ENCODE measurements around the gene SLC5A5. TPM values are rescaled to one million over a fixed set of nuclear protein-coding genes. Genes with fewer than 3 reads are reported as not detected.

SLC5A5 gene
- total RNA-seq, 4 donors from 2014 or later, result 0.16 TPM; not detected in 3

- H3K27me3 ChIP-seq, result peaks cover 70% of the 10 kb centered on the region
- no peak for ATAC-seq
- 47 to 51% methylated on average over 2 to 3 of the region's 10 CpGs for WGBS, 2 donors (ENCODE audit: low coverage in 1 of 2)
These were observed 490 bp upstream of the SLC5A5 start for GRCh38 chr19:17871032-17871877.

GRCh38 chr19:17872251-17873001 lies 681 bp downstream of the SLC5A5 start:
- H3K4me3 ChIP-seq, result peak overlapping the region in 1 of 2 donors; percentile 6
- no peaks in the 10 kb centered on the region for H3K36me3 ChIP-seq
- no peaks in the 10 kb centered on the region for H3K9me3 ChIP-seq
- no peak for TF ChIP-seq POLR2AphosphoS5 (IDR thresholded peaks at IDR 0.05)
- TF ChIP-seq EP300 (IDR thresholded peaks at IDR 0.05), result no peak
- TF ChIP-seq POLR2A (IDR thresholded peaks at IDR 0.05), result no peak
- no peak for TF ChIP-seq CTCF (IDR thresholded peaks at IDR 0.05)
- WGBS, 2 donors (ENCODE audit: low coverage in 1 of 2), result no CpG with 5 or more reads among the region's 61 CpGs
- no peak for ATAC-seq
- peaks cover 0 to 32% (median 11%) of the 10 kb centered on the region in 3 donors for H3K4me1 ChIP-seq
- peaks cover 81% of the 10 kb centered on the region for H3K27me3 ChIP-seq
- H3K27ac ChIP-seq, result no peak overlapping the region

More at GRCh38 chr19:17871032-17871877, 490 bp upstream of the SLC5A5 start:
- H3K36me3 ChIP-seq, result peaks cover 0 to 1% of the 10 kb centered on the region in 2 donors
- no peaks in the 10 kb centered on the region for H3K9me3 ChIP-seq
- no peak overlapping the region for H3K27ac ChIP-seq
- no peak overlapping the region for H3K4me3 ChIP-seq
- peaks cover 0 to 32% (median 11%) of the 10 kb centered on the region in 3 donors for H3K4me1 ChIP-seq
- TF ChIP-seq POLR2A (IDR thresholded peaks at IDR 0.05), result no peak
- TF ChIP-seq EP300 (IDR thresholded peaks at IDR 0.05), result no peak
- TF ChIP-seq CTCF (IDR thresholded peaks at IDR 0.05), result no peak
- no peak for TF ChIP-seq POLR2AphosphoS5 (IDR thresholded peaks at IDR 0.05)

- Histone ChIP-seq H3K36me3 (no peaks in the 10 kb centered on the region), H3K9me3 (no peaks in the 10 kb centered on the region), H3K4me3 (no peak overlapping the region), H3K4me1 (peaks cover 0 to 32% (median 11%) of the 10 kb centered on the region in 3 donors), H3K27me3 (peaks cover 97% of the 10 kb centered on the region), H3K27ac (no peak overlapping the region)
- WGBS, 2 donors (ENCODE audit: low coverage in 1 of 2), result 9 to 33% methylated on average over 4 of the region's 63 CpGs
- TF ChIP-seq POLR2AphosphoS5 (IDR thresholded peaks at IDR 0.05) (no peak), EP300 (IDR thresholded peaks at IDR 0.05) (no peak), CTCF (IDR thresholded peaks at IDR 0.05) (no peak), POLR2A (IDR thresholded peaks at IDR 0.05) (no peak)
- peak; percentile 19 for ATAC-seq
These were observed 2.3 kb downstream of the SLC5A5 start for GRCh38 chr19:17873786-17874757.

GRCh38 chr19:17874758-17875135 lies 3.0 kb downstream of the SLC5A5 start:
- 89 to 92% methylated on average over 6 to 7 of the region's 9 CpGs for WGBS, 2 donors (ENCODE audit: low coverage in 1 of 2)
- peaks cover 0 to 32% (median 11%) of the 10 kb centered on the region in 3 donors for H3K4me1 ChIP-seq
- H3K27me3 ChIP-seq, result peaks cover 99% of the 10 kb centered on the region
- H3K36me3 ChIP-seq, result no peaks in the 10 kb centered on the region
- H3K9me3 ChIP-seq, result no peaks in the 10 kb centered on the region
- no peak overlapping the region for H3K4me3 ChIP-seq
- ATAC-seq, result no peak
- H3K27ac ChIP-seq, result no peak overlapping the region
- TF ChIP-seq CTCF (IDR thresholded peaks at IDR 0.05), result no peak
- TF ChIP-seq EP300 (IDR thresholded peaks at IDR 0.05), result no peak
- no peak for TF ChIP-seq POLR2A (IDR thresholded peaks at IDR 0.05)
- TF ChIP-seq POLR2AphosphoS5 (IDR thresholded peaks at IDR 0.05), result no peak
